GM19463 (cell line): ENCODE data around the gene GPR101.
"Not testable (repeated sequence)": the region's sequence is repeated elsewhere in the genome, so short reads cannot be mapped to it uniquely, and the experiment has no call there.

Source experiments
- ATAC-seq: cut with Tn5 transposase; IDR thresholded peaks from one replicate; pipeline ENCODE4 v1.9.1; 2021; ENCODE audit warnings: mild to moderate bottlenecking, moderate library complexity; ENCODE audit not compliant: unreplicated experiment

GPR101 gene

GRCh38 chrX:137031039-137031438 lies 2.8 kb downstream of the GPR101 start:
- ATAC-seq: no peak

- no peak for ATAC-seq
Measured at GRCh38 chrX:137028699-137029098, 5.1 kb downstream of the GPR101 start.

DNA sequence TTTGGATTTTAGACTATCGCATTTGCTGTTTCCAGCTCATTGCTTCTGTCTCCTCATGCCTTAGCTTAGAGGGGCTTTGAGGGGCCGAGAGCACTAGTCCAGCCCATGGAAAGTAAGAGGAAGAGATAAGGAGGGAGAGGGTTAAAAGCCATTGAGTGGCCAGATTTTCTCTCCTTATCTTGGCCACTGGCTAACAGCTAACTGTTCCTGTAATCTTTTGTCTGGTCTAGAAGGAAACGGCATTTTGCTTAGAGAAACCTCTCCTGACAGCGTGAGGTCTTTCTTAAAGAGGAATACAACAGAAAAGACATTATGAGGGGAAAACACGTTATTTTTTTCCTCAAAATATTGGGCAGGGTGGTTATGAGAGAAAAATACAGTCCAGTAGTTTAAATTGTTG lies 7.9 kb downstream of the GPR101 start:
- ATAC-seq: no peak

GRCh38 chrX:137000236-137000635 lies 33.6 kb downstream of the GPR101 start:
- ATAC-seq: not testable (repeated sequence)

DNA sequence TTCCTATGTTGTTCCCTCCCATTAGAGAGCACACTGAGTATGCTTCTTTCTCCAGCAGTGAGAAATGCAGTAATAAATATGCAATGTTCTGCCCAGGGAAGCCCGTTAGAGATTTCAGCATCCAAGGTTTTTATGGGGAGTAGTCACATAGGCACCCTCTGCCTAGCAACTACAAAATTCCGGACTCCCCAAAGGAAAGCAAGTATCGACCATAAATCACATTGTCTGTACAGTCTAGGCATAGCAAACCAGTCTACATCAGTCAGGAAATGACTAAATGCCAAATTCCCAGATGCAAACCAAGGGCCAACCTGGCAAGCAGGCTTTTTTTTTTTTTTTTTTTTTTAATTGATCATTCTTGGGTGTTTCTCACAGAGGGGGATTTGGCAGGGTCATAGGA lies 34.8 kb downstream of the GPR101 start:
- no peak for ATAC-seq
